PC-3 (cell line): ENCODE measurements around the gene NCS1. TPM values are rescaled to one million over a fixed set of nuclear protein-coding genes. Genes with fewer than 3 reads are reported as not detected.
A peak's percentile ranks its signal among the peaks of the same experiment; 100 is the strongest.

Experiments
- ATAC-seq: fragments of 200-7000 bp; cut with Tn5 transposase; 2 replicates; pipeline ENCODE4 v1.9.1; 2020; ENCODE audit warnings: mild to moderate bottlenecking, moderate library complexity
- BruUV-seq: library from RNA; stranded (reverse); fragments of 400-500 nt; replicated peaks from 2 replicates; lab custom pipeline; 2021; lab: Mats Ljungman, UMichigan
- CTCF ChIA-PET: fragments of 300-600 bp; sonication (Branson Sonifier 250); formaldehyde crosslinking; loops from one replicate; lab custom pipeline; 2022; ENCODE audit warnings: antibody characterized with exemption; lab: Charles Lee
- POLR2A ChIA-PET: fragments of 300-600 bp; sonication (Branson Sonifier 250); formaldehyde crosslinking; loops from one replicate; lab custom pipeline; 2022; ENCODE audit warnings: antibody characterized with exemption; ENCODE audit not compliant: unreplicated experiment; lab: Charles Lee
- DNase-seq: peaks from one replicate; pipeline ENCODE4 v3.0.0-alpha.2; 2015
- H2AFZ ChIP-seq: fragments of 300-600 bp; sonication (generic); 2 replicates; pipeline ENCODE4 v1.6.0; 2016; ENCODE audit warnings: antibody characterized with exemption, low read length
- H3F3A ChIP-seq: fragments of 300-600 bp; sonication (generic); one replicate; pipeline ENCODE4 v1.6.0; 2017; ENCODE audit warnings: antibody characterized with exemption, low read length, control low read depth, mild to moderate bottlenecking; ENCODE audit not compliant: unreplicated experiment
- H3K27ac ChIP-seq: fragments of 300-600 bp; sonication (generic); 2 replicates; pipeline ENCODE4 v1.5.1; 2016; ENCODE audit warnings: mild to moderate bottlenecking, low read length
- H3K27me3 ChIP-seq: fragments of 300-600 bp; sonication (generic); 2 replicates; pipeline ENCODE4 v1.6.1; 2016; ENCODE audit warnings: low read length, mixed read lengths
- H3K36me3 ChIP-seq: fragments of 300-600 bp; sonication (generic); 2 replicates; pipeline ENCODE4 v1.6.1; 2016; ENCODE audit warnings: low read depth, mixed run types, low read length, mixed read lengths
- H3K4me1 ChIP-seq: fragments of 300-600 bp; sonication (generic); 2 replicates; pipeline ENCODE4 v1.5.1; 2016; ENCODE audit warnings: low read length; ENCODE audit not compliant: insufficient read depth
- H3K4me2 ChIP-seq: fragments of 300-600 bp; sonication (generic); 2 replicates; pipeline ENCODE4 v1.6.0; 2016; ENCODE audit warnings: low read length
- H3K4me3 ChIP-seq: fragments of 300-600 bp; sonication (generic); 2 replicates; pipeline ENCODE4 v1.5.1; 2016; ENCODE audit warnings: mild to moderate bottlenecking, low read length, mixed read lengths
- H3K79me2 ChIP-seq: fragments of 300-600 bp; sonication (generic); 2 replicates; pipeline ENCODE4 v1.6.1; 2017; ENCODE audit warnings: low read length, mixed read lengths
- H3K9ac ChIP-seq: fragments of 300-600 bp; sonication (generic); 2 replicates; pipeline ENCODE4 v1.6.0; 2016; ENCODE audit warnings: mild to moderate bottlenecking, low read length
- H3K9me2 ChIP-seq: fragments of 300-600 bp; sonication (generic); replicated peaks from 2 replicates; pipeline ENCODE4 v1.6.1; 2016; ENCODE audit warnings: mixed run types, low read length, mixed read lengths
- H3K9me3 ChIP-seq: fragments of 300-600 bp; sonication (generic); 2 replicates; pipeline ENCODE4 v1.6.1; 2016; ENCODE audit warnings: low read length, mixed read lengths
- H4K20me1 ChIP-seq: fragments of 300-600 bp; sonication (generic); 2 replicates; pipeline ENCODE4 v1.6.1; 2016; ENCODE audit warnings: low read length, mixed read lengths
- CTCF ChIP-seq: fragments of 300-600 bp; sonication (generic); conservative IDR thresholded peaks from 2 replicates; pipeline ENCODE4 v1.5.1; 2017; ENCODE audit warnings: antibody characterized with exemption, low read depth, mild to moderate bottlenecking, low read length
- EZH2 ChIP-seq: fragments of 300-600 bp; sonication (generic); IDR thresholded peaks from one replicate; pipeline ENCODE4 v1.6.1; 2017; ENCODE audit warnings: antibody characterized with exemption, mild to moderate bottlenecking, low read length; ENCODE audit not compliant: unreplicated experiment
- EZH2phosphoT487 ChIP-seq: fragments of 300-600 bp; sonication (generic); IDR thresholded peaks from 2 replicates; pipeline ENCODE4 v1.6.1; 2018; ENCODE audit warnings: mild to moderate bottlenecking, antibody characterized with exemption, low read length, borderline replicate concordance
- intact Hi-C: fragments of 100-400 bp; cut with micrococcal nuclease; formaldehyde crosslinking; loops from 2 replicates; pipeline ENCODE4 v1.9.0; 2023
- total RNA-seq: library from RNA; depleted of rRNA; stranded (reverse); fragments of >200 nt; gene quantifications from 2 replicates; pipeline ENCODE4 v1.2.3, GENCODE V29; 2014

Gene NCS1
- total RNA-seq, 1 experiment from 2014 or later, result 14.0 TPM

- H3K4me3 ChIP-seq, result no peak overlapping the region
- TF ChIP-seq CTCF (no peak), EZH2 (no peak), EZH2phosphoT487 (no peak)
- H3K9ac ChIP-seq, result no peak overlapping the region
- DNase-seq (no peak), ATAC-seq (no peak)
- intact Hi-C loops, result no loop called here
- POLR2A ChIA-PET, result no interaction called here
- no peaks in the 10 kb centered on the region for H3K27me3 ChIP-seq
- peaks cover 7% of the 10 kb centered on the region; the same call in 1 of the 2 replicates for H4K20me1 ChIP-seq
- BruUV-seq, result no TSS peak
- no peaks in the 10 kb centered on the region for H3K9me2 ChIP-seq
- peaks cover 61% of the 10 kb centered on the region for H3K79me2 ChIP-seq
- H3K9me3 ChIP-seq, result no peaks in the 10 kb centered on the region
- no peak overlapping the region for H3K4me2 ChIP-seq
- no peak overlapping the region for H2AFZ ChIP-seq
- H3K36me3 ChIP-seq, result no peaks in the 10 kb centered on the region
- peaks cover 4% of the 10 kb centered on the region; the same call in 1 of the 2 replicates for H3K4me1 ChIP-seq
- no peak overlapping the region for H3K27ac ChIP-seq
- no peaks in the 10 kb centered on the region for H3F3A ChIP-seq
- CTCF ChIA-PET, result no interaction called here
Measured at GRCh38 chr9:130177898-130178805, 5.9 kb downstream of the NCS1 start.

- H3K9me2 ChIP-seq, result no peaks in the 10 kb centered on the region
- no peak overlapping the region for H3K4me2 ChIP-seq
- H4K20me1 ChIP-seq, result peaks cover 7% of the 10 kb centered on the region; the same call in 1 of the 2 replicates
- no peaks in the 10 kb centered on the region for H3F3A ChIP-seq
- H3K36me3 ChIP-seq, result no peaks in the 10 kb centered on the region
- intact Hi-C loops, result no loop called here
- no peaks in the 10 kb centered on the region for H3K9me3 ChIP-seq
- no TSS peak for BruUV-seq
- no peak overlapping the region for H3K9ac ChIP-seq
- no peaks in the 10 kb centered on the region for H3K27me3 ChIP-seq
- TF ChIP-seq EZH2phosphoT487 (no peak), EZH2 (no peak), CTCF (no peak)
- no peak overlapping the region for H2AFZ ChIP-seq
- ChIA-PET CTCF (no interaction called here), POLR2A (no interaction called here)
- H3K79me2 ChIP-seq, result peaks cover 48% of the 10 kb centered on the region
- H3K4me1 ChIP-seq, result no peaks in the 10 kb centered on the region; the same call in 1 of the 2 replicates
- H3K27ac ChIP-seq, result no peak overlapping the region
- peak; percentile 29 for DNase-seq
- peak; percentile 76 for ATAC-seq
- H3K4me3 ChIP-seq, result no peak overlapping the region
Measured at GRCh38 chr9:130179331-130179907, 7.2 kb downstream of the NCS1 start.
